ENCODE data around the gene FLT4.

Gene FLT4

DNA sequence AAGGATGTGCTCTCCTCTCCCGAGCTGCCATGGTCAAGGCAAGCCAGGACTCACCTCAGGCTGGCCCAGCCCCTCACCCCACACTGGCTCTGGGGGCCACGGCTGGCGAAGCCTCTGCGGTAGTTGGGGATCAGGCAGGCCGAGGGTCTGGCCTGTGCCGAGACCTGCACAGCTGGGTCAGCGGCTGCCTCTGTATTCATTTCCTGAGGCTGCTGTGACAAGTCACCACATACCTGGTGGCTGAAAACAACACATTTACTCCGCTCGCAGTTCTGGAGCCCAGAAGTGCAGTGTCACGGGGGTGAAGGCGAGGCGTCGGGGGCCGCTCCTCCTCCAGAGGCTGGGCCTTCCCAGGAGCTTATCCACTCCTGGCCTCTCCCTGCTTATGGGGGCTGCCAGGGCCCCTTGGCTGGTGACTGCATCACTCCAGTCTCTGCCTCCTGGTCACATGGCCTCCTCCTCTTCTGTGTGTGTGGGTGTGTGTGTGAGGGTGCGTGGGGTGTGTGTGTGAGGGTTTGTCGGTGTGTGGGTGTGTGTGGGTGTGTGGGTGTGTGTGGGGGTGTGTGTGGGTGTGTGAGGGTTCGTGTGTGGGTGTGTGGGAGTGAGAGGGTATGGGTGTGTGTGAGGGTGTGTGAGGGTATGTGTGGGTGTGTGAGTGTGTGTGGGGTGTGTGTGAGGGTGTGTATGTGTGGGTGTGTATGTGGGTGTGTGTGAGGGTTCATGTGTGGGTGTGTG, 54.9 kb downstream of the FLT4 start:
- H3K36me3 ChIP-seq (ENCODE audit: control insufficient read depth, insufficient read depth, low read length), result no peaks in the 10 kb centered on the region
- no peaks in the 10 kb centered on the region for H3K79me2 ChIP-seq
- peaks cover 3% of the 10 kb centered on the region for H3K4me1 ChIP-seq
- TF ChIP-seq, protein P1, sequence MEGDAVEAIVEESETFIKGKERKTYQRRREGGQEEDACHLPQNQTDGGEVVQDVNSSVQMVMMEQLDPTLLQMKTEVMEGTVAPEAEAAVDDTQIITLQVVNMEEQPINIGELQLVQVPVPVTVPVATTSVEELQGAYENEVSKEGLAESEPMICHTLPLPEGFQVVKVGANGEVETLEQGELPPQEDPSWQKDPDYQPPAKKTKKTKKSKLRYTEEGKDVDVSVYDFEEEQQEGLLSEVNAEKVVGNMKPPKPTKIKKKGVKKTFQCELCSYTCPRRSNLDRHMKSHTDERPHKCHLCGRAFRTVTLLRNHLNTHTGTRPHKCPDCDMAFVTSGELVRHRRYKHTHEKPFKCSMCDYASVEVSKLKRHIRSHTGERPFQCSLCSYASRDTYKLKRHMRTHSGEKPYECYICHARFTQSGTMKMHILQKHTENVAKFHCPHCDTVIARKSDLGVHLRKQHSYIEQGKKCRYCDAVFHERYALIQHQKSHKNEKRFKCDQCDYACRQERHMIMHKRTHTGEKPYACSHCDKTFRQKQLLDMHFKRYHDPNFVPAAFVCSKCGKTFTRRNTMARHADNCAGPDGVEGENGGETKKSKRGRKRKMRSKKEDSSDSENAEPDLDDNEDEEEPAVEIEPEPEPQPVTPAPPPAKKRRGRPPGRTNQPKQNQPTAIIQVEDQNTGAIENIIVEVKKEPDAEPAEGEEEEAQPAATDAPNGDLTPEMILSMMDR (IDR thresholded peaks at IDR 0.05), result no peak
- H3K27me3 ChIP-seq (ENCODE audit: control insufficient read depth, insufficient read depth, low read length), result no peaks in the 10 kb centered on the region
- H3K27ac ChIP-seq, result no peak overlapping the region
- H3K9ac ChIP-seq, result no peak overlapping the region
- no peak overlapping the region for H3K4me2 ChIP-seq (ENCODE audit: low read length)
- H3K4me3 ChIP-seq (ENCODE audit: low read depth, low read length), result no peak overlapping the region
- no peaks in the 10 kb centered on the region for H3K9me3 ChIP-seq (ENCODE audit: control insufficient read depth, low read length)
- no peak overlapping the region for H2AFZ ChIP-seq

DNA sequence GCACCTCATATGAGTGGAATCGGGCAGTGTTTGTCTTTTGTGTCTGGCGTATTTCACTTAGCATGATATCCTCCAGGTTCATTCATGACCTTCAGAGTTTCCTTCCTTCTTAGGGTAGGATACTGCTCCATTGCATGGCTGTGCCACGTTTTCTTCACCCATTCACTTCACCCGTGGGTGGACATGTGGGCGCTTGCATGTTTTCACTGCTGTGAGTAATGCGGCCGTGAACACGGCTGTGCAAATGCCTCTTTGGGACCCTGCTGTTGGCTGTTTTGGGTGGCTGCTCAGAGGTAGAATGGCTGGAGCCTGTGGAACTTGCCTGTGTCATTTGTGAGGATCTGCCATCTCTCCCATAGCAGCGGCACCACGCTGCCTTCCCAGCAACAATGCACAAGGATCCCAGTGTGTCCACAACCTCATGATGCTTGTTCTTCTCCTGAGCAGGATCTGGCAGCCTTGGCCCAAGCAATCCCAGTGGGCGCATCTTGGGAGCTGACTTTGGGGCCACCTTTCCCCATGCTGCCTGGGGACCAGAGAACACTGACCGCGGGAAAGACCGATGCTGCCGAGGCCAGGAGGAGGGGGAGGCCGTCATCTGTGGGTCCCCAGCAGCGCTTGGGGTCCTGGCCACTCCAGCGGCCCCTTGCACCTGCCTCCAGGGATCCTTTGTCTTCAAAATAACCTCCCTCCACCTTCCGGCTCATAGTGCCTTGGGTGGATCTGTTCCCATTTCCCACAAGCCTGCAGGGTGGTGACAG, 55.8 kb downstream of the FLT4 start:
- Histone ChIP-seq H3K79me2 (no peaks in the 10 kb centered on the region), H3K27ac (no peak overlapping the region), H3K4me1 (peaks cover 4% of the 10 kb centered on the region), H3K27me3 (ENCODE audit: control insufficient read depth, insufficient read depth, low read length) (no peaks in the 10 kb centered on the region), H3K9ac (no peak overlapping the region), H2AFZ (no peak overlapping the region), H3K36me3 (ENCODE audit: control insufficient read depth, insufficient read depth, low read length) (no peaks in the 10 kb centered on the region), H3K9me3 (ENCODE audit: control insufficient read depth, low read length) (no peaks in the 10 kb centered on the region), H3K4me2 (ENCODE audit: low read length) (no peak overlapping the region), H3K4me3 (ENCODE audit: low read depth, low read length) (no peak overlapping the region)
- TF ChIP-seq, protein P1 (IDR thresholded peaks at IDR 0.05), result no peak

DNA sequence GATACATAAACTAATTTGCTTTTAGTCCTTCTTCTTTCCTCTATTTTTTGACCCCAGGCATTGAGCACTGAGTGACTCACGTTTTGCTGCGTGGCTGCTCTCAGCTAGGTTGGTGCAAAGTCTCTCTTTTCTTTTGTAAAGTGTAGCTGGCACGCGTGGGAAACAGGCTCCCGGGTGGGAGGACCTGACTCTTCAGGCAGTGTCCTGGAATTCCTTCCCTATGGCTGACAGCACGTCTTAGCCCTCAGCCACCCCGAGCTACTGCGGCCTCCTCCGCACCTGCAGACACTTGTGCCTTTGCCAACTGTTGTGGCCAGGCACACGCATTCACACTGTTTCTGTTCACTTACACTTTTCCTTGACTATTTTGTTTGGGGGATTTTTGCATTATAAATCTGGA, 57.2 kb downstream of the FLT4 start:
- H3K9ac ChIP-seq, result no peak overlapping the region
- TF ChIP-seq, protein P1 (IDR thresholded peaks at IDR 0.05), result no peak
- no peaks in the 10 kb centered on the region for H3K36me3 ChIP-seq (ENCODE audit: control insufficient read depth, insufficient read depth, low read length)
- H3K27me3 ChIP-seq (ENCODE audit: control insufficient read depth, insufficient read depth, low read length), result no peaks in the 10 kb centered on the region
- no peaks in the 10 kb centered on the region for H3K79me2 ChIP-seq
- H2AFZ ChIP-seq, result no peak overlapping the region
- no peak overlapping the region for H3K4me2 ChIP-seq (ENCODE audit: low read length)
- no peak overlapping the region for H3K27ac ChIP-seq
- H3K4me1 ChIP-seq, result peaks cover 4% of the 10 kb centered on the region
- no peaks in the 10 kb centered on the region for H3K9me3 ChIP-seq (ENCODE audit: control insufficient read depth, low read length)
- no peak overlapping the region for H3K4me3 ChIP-seq (ENCODE audit: low read depth, low read length)

DNA sequence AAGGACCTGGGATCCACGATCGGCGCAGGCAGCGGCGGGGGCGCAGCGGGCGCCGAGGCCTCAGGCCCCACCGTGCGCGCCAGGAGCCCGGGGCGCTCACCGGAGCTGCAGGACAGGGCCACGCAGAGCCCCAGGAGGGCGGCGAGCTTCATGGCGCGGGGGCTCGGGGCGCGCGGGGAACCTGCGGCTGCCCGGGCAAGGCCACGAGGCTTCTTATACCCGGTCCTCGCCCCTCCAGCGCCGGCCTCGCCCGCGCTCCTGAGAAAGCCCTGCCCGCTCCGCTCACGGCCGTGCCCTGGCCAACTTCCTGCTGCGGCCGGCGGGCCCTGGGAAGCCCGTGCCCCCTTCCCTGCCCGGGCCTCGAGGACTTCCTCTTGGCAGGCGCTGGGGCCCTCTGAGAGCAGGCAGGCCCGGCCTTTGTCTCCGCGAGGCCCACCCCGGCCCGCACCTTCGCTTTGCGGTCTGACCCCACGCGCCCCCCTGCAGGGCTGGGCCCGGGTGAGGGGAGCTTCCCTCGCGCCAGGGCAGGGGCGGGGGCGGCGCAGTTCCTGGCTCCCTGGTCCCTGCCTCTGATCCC, 58.0 kb downstream of the FLT4 start, which contains the start of gene SCGB3A1:
TSS of gene SCGB3A1 (minus strand) at position 189 of the 577 bp plus-strand sequence. CDS start at position 152, 37 bp downstream.
- Histone ChIP-seq H3K36me3 (ENCODE audit: control insufficient read depth, insufficient read depth, low read length) (no peaks in the 10 kb centered on the region), H3K27me3 (ENCODE audit: control insufficient read depth, insufficient read depth, low read length) (no peaks in the 10 kb centered on the region), H2AFZ (peak within 1 kb of the TSS; percentile 17), H3K9me3 (ENCODE audit: control insufficient read depth, low read length) (no peaks in the 10 kb centered on the region), H3K4me2 (ENCODE audit: low read length) (peak within 1 kb of the TSS; percentile 52), H3K4me3 (ENCODE audit: low read depth, low read length) (no peak within 1 kb of the TSS), H3K9ac (no peak within 1 kb of the TSS), H3K4me1 (peaks cover 4% of the 10 kb centered on the region), H3K27ac (no peak within 1 kb of the TSS), H3K79me2 (no peaks in the 10 kb centered on the region)
- TF ChIP-seq, protein P1 (IDR thresholded peaks at IDR 0.05), result no peak

Data from parathyroid adenoma (tissue), 2 donors.